ENCODE data around the gene DDHD1. TPM values are rescaled to one million over a fixed set of nuclear protein-coding genes. Genes with fewer than 3 reads are reported as not detected.
"Not testable (repeated sequence)": the region's sequence is repeated elsewhere in the genome, so short reads cannot be mapped to it uniquely, and the experiment has no call there.

The DDHD1 gene
- total RNA-seq, 4 donors from 2014 or later: 17.1 to 26.7 (median 23.3) TPM

- peaks cover 0 to 14% (median 0%) of the 10 kb centered on the region in 4 donors for H3K4me1 ChIP-seq
- no peak for TF ChIP-seq CTCF (IDR thresholded peaks at IDR 0.05)
- TF ChIP-seq POLR2A (IDR thresholded peaks at IDR 0.05): no peak
- no peak for TF ChIP-seq EP300 (IDR thresholded peaks at IDR 0.05)
- WGBS, 2 donors: 94 to 97% methylated on average over 2 of the region's 2 CpGs
- no peak overlapping the region for H3K4me3 ChIP-seq
- H3K27ac ChIP-seq: no peak overlapping the region
- H3K36me3 ChIP-seq: no peaks in the 10 kb centered on the region
- H3K9me3 ChIP-seq: no peaks in the 10 kb centered on the region
- no peaks in the 10 kb centered on the region for H3K27me3 ChIP-seq
- DNase-seq (ENCODE audit: low spot score in 2 of 2): no peak
These were observed 24.7 kb downstream of the DDHD1 start for GRCh38 chr14:53128303-53129028.

- 88% methylated on average over 7 of the region's 7 CpGs for WGBS, 2 donors
- Histone ChIP-seq H3K27ac (no peak overlapping the region), H3K9me3 (no peaks in the 10 kb centered on the region), H3K4me3 (no peak overlapping the region), H3K36me3 (no peaks in the 10 kb centered on the region), H3K4me1 (peaks cover 0 to 14% (median 0%) of the 10 kb centered on the region in 4 donors), H3K27me3 (no peaks in the 10 kb centered on the region)
- TF ChIP-seq CTCF (IDR thresholded peaks at IDR 0.05) (no peak), POLR2A (IDR thresholded peaks at IDR 0.05) (no peak), EP300 (IDR thresholded peaks at IDR 0.05) (no peak)
- no peak for DNase-seq (ENCODE audit: low spot score in 2 of 2)
These were observed 25.3 kb downstream of the DDHD1 start for GRCh38 chr14:53127832-53128231.

GRCh38 chr14:53127151-53127550, 26.0 kb downstream of the DDHD1 start:
- Histone ChIP-seq H3K27me3 (no peaks in the 10 kb centered on the region), H3K4me1 (peaks cover 0 to 14% (median 0%) of the 10 kb centered on the region in 4 donors), H3K9me3 (no peaks in the 10 kb centered on the region), H3K4me3 (peak overlapping the region in 2 of 4 donors; percentile 14 to 16), H3K36me3 (no peaks in the 10 kb centered on the region), H3K27ac (peak overlapping the region in 3 of 4 donors; percentile 40 to 59 (median 55))
- no peak for DNase-seq (ENCODE audit: low spot score in 2 of 2)
- no peak for TF ChIP-seq POLR2A (IDR thresholded peaks at IDR 0.05)
- TF ChIP-seq EP300 (IDR thresholded peaks at IDR 0.05): no peak
- TF ChIP-seq CTCF (IDR thresholded peaks at IDR 0.05): no peak
- 35 to 63% methylated on average over 1 of the region's 1 CpG for WGBS, 2 donors

GRCh38 chr14:53126731-53127130, 26.4 kb downstream of the DDHD1 start:
- H3K36me3 ChIP-seq: no peaks in the 10 kb centered on the region
- peaks cover 0 to 14% (median 0%) of the 10 kb centered on the region in 4 donors for H3K4me1 ChIP-seq
- 30 to 31% methylated on average over 6 of the region's 6 CpGs for WGBS, 2 donors
- H3K27me3 ChIP-seq: no peaks in the 10 kb centered on the region
- peak overlapping the region in 2 of 4 donors; percentile 14 to 16 for H3K4me3 ChIP-seq
- peak overlapping the region in 3 of 4 donors; percentile 40 to 59 (median 55) for H3K27ac ChIP-seq
- DNase-seq (ENCODE audit: low spot score in 2 of 2): no peak
- TF ChIP-seq POLR2A (IDR thresholded peaks at IDR 0.05): no peak
- no peak for TF ChIP-seq CTCF (IDR thresholded peaks at IDR 0.05)
- no peak for TF ChIP-seq EP300 (IDR thresholded peaks at IDR 0.05)
- peaks cover 0 to 1% (median 0%) of the 10 kb centered on the region in 4 donors for H3K9me3 ChIP-seq

- Histone ChIP-seq H3K36me3 (no peaks in the 10 kb centered on the region), H3K9me3 (peaks cover 0 to 14% (median 0%) of the 10 kb centered on the region in 4 donors), H3K27ac (no peak overlapping the region), H3K4me1 (peaks cover 0 to 14% (median 0%) of the 10 kb centered on the region in 4 donors), H3K27me3 (no peaks in the 10 kb centered on the region), H3K4me3 (no peak overlapping the region)
- 29 to 34% methylated on average over 3 of the region's 3 CpGs for WGBS, 2 donors
- no peak for TF ChIP-seq POLR2A (IDR thresholded peaks at IDR 0.05)
- no peak for DNase-seq (ENCODE audit: low spot score in 2 of 2)
These were observed 28.3 kb downstream of the DDHD1 start for GRCh38 chr14:53124786-53125185.

- not testable (repeated sequence) for H3K36me3 ChIP-seq; H3K27ac ChIP-seq; H3K27me3 ChIP-seq; DNase-seq (ENCODE audit: low spot score in 2 of 2); H3K4me3 ChIP-seq
- Histone ChIP-seq H3K9me3 (peaks cover 0 to 21% (median 0%) of the 10 kb centered on the region in 4 donors), H3K4me1 (peaks cover 0 to 11% (median 0%) of the 10 kb centered on the region in 4 donors)
- 98% methylated on average over 2 of the region's 2 CpGs for WGBS, 2 donors
These were observed 31.7 kb downstream of the DDHD1 start for GRCh38 chr14:53121419-53121818.

- H3K4me1 ChIP-seq; H3K36me3 ChIP-seq; H3K27ac ChIP-seq; H3K27me3 ChIP-seq; H3K4me3 ChIP-seq; DNase-seq (ENCODE audit: low spot score in 2 of 2): not testable (repeated sequence)
- WGBS, 2 donors: 86 to 92% methylated on average over 4 of the region's 4 CpGs
- H3K9me3 ChIP-seq: peaks cover 0 to 24% (median 0%) of the 10 kb centered on the region in 4 donors
These were observed 35.6 kb downstream of the DDHD1 start for GRCh38 chr14:53117479-53117878.
